ENCODE results near the gene FAM120A.

FAM120A gene

GRCh38 chr9:93477397-93477796, 25.9 kb downstream of the FAM120A start:
- no peak for DNase-seq (ENCODE audit: low read depth)
- no peak overlapping the region for H3K4me3 ChIP-seq (ENCODE audit: low read depth, low read length)
- no peak for TF ChIP-seq CTCF (IDR thresholded peaks at IDR 0.05; ENCODE audit: low read depth, low read length, missing control alignments)

GRCh38 chr9:93479726-93480125, 28.2 kb downstream of the FAM120A start:
- no peak overlapping the region for H3K4me3 ChIP-seq (ENCODE audit: low read depth, low read length)
- no peak for TF ChIP-seq CTCF (IDR thresholded peaks at IDR 0.05; ENCODE audit: low read depth, low read length, missing control alignments)
- DNase-seq (ENCODE audit: low read depth), result no peak

- TF ChIP-seq CTCF (IDR thresholded peaks at IDR 0.05; ENCODE audit: low read depth, low read length, missing control alignments), result no peak
- DNase-seq (ENCODE audit: low read depth), result no peak
Measured at GRCh38 chr9:93480262-93480661, 28.8 kb downstream of the FAM120A start.

DNA sequence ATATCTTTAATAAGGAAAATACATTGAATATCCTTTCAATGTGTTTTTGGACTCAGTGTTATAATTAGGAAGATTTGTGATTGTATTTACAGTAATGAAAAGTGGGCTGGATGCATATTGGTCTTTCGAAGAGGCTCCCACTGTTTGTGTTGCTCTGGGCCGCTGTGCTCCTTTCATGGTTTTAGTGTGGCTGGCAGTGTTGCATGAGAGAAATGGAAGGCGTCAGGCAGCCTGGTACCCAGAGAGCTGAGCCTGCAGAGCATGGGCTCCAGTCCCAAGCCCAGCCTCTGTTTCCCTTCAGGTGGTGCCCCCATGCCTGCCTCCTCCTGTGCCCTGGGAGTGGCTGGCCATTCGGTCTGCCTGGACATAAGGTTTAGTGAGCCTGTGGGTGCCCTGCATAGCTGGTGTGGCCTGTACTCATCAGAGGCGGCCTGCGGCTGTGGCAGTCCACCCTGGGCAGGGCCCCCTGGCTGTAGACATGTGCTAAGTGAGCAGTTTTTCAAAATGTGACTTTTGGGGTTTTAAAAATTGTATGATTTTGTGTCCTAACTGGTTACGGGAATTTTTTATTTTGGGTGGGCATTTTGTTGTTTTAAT, 29.3 kb downstream of the FAM120A start:
- DNase-seq (ENCODE audit: low read depth), result no peak

More at GRCh38 chr9:93480262-93480661, 28.8 kb downstream of the FAM120A start:
- H3K4me3 ChIP-seq (ENCODE audit: low read depth, low read length), result no peak overlapping the region

DNA sequence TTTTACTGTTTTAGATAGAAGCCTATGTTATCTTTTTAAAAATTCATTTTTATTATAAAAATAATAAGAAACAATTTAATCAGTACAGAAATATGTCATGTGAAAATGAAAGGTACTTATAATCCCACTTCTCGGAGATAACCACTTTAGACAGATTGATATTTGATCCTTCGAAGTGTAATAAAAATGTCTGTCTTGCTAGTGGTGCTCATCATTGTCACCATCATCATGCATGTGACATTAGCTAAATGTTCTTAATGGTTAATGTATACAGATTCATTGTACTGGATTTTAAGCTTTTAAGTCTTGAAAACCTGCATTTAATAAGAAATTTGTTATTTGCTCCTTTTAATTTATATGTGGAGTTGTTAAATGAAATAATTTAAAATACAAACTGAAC, 32.0 kb downstream of the FAM120A start:
- H3K4me3 ChIP-seq (ENCODE audit: low read depth, low read length), result no peak overlapping the region
- no peak for TF ChIP-seq CTCF (IDR thresholded peaks at IDR 0.05; ENCODE audit: low read depth, low read length, missing control alignments)
- DNase-seq (ENCODE audit: low read depth), result no peak

More for the DNA sequence above, 29.3 kb downstream of the FAM120A start:
- no peak overlapping the region for H3K4me3 ChIP-seq (ENCODE audit: low read depth, low read length)
- TF ChIP-seq CTCF (IDR thresholded peaks at IDR 0.05; ENCODE audit: low read depth, low read length, missing control alignments), result no peak

- no peak overlapping the region for H3K4me3 ChIP-seq (ENCODE audit: low read depth, low read length)
- no peak for TF ChIP-seq CTCF (IDR thresholded peaks at IDR 0.05; ENCODE audit: low read depth, low read length, missing control alignments)
- DNase-seq (ENCODE audit: low read depth), result no peak
Measured at GRCh38 chr9:93486268-93486667, 34.8 kb downstream of the FAM120A start.

GRCh38 chr9:93488244-93488643, 36.8 kb downstream of the FAM120A start:
- no peak overlapping the region for H3K4me3 ChIP-seq (ENCODE audit: low read depth, low read length)
- DNase-seq (ENCODE audit: low read depth), result no peak
- TF ChIP-seq CTCF (IDR thresholded peaks at IDR 0.05; ENCODE audit: low read depth, low read length, missing control alignments), result no peak
